IPS-18c (cell line): ENCODE measurements around the gene ZNF236.
"Not testable (repeated sequence)": the region's sequence is repeated elsewhere in the genome, so short reads cannot be mapped to it uniquely, and the experiment has no call there.

Experiments
- H3K4me3 ChIP-seq: 2 replicates; pipeline ENCODE4 v1.7.0; 2013; ENCODE audit warnings: low read depth, mild to moderate bottlenecking, low read length, moderate library complexity; ENCODE audit not compliant: insufficient read depth
- H3K9me3 ChIP-seq: one replicate; pipeline ENCODE4 v1.6.1; 2013; ENCODE audit warnings: mild to moderate bottlenecking, low read length, moderate library complexity; ENCODE audit not compliant: control insufficient read depth, insufficient read depth

The ZNF236 gene

DNA sequence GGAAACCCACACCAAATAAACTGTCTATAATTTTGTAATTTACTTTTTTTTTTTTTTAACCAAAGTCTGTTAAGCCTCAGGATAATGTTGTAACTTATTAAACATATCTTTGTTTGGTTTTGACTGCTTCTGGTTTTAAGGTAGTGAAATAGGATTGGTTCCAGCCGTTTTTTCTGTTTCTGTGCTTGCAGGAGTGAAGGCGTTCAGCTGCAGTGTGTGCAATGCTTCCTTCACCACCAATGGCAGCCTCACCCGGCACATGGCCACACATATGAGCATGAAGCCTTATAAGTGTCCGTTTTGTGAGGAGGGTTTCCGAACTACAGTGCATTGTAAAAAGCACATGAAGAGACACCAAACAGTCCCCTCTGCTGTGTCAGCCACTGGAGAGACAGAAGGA is 93.1 kb downstream of the ZNF236 start:
- Histone ChIP-seq H3K9me3 (no peaks in the 10 kb centered on the region), H3K4me3 (no peak overlapping the region)

DNA sequence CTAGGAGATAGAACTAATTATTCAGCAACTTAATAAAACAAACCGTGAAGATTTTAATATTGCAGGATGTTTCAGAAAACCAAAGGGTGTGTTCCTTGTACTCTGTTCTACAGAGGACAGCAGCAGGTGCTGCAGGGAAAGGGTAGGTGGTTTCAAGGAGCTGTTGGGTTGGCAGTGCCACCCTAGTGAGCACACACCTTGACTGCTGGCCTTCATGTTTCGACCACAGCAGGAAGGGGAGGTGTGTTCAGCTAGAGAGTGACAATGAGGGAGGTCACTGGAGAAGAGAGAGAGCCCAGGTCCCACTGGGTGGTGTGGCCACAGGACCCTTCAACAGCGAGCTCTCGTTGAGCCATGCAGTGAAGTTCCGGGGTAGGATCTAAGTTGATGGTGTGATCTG is 98.6 kb downstream of the ZNF236 start:
- no peak overlapping the region for H3K4me3 ChIP-seq
- H3K9me3 ChIP-seq = no peaks in the 10 kb centered on the region

DNA sequence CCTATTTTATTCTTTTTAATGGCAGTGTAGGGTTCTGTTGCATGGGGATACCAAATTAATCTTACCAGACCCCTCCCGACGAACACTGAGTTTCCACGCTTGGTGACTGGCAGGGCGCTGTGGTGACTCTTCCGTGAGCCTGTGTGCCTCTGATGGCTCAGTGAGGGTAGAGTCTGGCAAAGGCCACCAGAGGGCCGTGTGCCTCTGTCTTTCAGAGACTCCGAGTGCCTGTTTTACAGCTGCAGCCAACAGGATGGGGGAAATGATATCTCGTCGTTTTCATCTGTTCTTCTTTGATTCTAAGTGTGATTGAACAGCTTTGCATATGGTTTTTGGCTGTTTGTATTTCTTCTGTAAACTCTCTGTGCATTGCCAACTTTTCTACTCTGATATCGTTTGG is 99.8 kb downstream of the ZNF236 start:
- Histone ChIP-seq H3K4me3 (no peak overlapping the region), H3K9me3 (no peaks in the 10 kb centered on the region)

DNA sequence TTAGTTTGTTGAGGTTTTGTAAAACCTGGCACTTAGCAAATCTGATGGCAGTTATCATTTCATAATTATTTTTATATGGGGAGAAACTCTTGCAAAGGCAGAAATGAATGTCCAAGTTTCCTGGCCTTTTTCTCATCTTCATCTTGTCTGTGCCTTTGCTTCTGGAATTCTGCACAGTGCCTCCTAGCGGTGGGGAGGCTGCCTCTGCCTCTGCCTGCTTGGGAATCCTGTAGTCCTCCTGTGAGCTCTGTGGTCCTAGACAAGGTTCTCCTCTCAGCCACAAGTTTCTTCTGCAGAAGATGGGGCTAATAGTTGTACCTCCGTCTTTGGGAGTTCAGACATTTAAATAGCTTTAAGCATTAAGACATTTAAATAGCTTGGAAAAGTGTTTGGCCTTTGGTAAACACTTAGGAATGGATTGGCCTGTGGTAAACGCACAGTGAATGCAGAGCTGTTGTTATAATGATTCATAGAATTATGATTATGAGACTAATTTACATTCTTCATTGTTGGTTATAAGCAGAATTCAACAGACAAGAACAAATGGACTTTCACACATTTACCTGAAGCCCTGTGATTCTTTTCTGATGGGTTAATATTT is 101.2 kb downstream of the ZNF236 start:
- Histone ChIP-seq H3K4me3 (no peak overlapping the region), H3K9me3 (no peaks in the 10 kb centered on the region)

DNA sequence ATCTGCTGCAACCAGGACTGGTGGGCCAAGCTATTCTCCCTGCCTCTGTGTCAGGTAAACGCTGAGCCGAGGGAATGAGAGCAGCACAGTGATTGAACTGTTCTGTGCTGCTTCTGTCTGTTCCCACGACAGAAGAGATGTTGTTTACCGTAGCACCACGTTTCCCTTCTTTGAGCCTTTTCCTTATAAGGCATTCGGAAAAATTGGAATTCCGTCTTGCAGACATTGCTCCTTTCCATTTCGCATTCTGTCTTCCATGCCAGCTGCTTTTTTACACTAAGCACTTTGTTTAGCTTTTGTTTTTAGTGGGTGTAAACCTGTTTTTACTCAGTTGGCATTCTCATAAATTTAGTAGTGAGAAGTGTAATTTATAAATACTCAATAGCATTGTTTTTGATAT is 103.1 kb downstream of the ZNF236 start:
- Histone ChIP-seq H3K9me3 (no peaks in the 10 kb centered on the region), H3K4me3 (no peak overlapping the region)

DNA sequence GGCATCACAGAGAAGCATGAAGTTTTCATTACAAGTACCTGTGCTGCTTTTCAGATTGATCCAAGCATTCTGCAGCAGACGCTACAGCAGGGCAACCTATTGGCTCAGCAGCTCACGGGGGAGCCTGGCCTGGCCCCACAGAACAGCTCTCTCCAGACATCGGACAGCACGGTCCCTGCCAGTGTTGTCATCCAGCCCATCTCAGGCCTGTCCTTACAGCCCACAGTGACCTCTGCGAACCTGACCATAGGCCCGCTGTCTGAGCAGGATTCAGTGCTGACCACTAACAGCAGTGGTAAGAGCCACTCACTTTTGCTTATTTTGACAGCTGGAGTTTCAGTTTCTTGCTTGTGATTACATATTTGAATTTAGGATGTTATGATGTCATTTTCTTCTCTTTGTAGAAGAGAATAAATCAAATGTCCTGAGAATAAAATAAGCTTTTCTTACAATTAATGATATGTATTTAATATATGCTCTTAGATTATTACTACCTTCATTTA is 104.9 kb downstream of the ZNF236 start:
- H3K4me3 ChIP-seq = no peak overlapping the region
- H3K9me3 ChIP-seq = no peaks in the 10 kb centered on the region

DNA sequence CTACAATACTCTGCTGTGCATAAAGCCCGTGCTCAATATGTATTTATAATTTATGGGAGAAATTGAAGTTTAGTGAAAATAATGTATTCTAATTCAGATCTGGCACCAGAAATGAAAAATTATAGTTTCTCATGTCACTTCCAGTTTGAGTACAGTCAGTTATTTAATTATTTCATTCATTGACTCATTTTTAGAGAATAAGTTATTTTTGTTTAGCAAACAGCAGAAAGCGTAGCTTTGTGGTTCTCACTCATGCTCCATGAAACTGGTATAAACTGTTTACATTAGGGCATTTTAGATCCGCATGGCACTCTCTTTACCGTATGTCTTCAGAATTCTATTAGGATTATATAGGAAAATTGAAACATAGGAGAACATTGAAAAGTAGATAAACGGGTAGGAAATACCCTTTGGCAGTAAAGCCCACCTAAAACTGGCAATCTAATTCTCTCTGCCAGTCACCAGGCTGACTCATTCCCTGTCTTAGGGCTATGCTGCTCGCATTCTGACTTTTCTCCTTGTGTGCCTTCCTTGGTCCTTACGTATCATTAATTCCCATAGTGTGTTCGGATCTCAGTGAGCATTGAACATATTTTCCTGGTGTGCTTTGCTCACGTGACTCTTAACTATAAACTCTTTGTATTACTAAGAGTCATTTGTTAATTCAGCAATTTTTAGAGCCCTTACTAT is 106.0 kb downstream of the ZNF236 start:
- Histone ChIP-seq H3K4me3 (no peak overlapping the region), H3K9me3 (no peaks in the 10 kb centered on the region)

DNA sequence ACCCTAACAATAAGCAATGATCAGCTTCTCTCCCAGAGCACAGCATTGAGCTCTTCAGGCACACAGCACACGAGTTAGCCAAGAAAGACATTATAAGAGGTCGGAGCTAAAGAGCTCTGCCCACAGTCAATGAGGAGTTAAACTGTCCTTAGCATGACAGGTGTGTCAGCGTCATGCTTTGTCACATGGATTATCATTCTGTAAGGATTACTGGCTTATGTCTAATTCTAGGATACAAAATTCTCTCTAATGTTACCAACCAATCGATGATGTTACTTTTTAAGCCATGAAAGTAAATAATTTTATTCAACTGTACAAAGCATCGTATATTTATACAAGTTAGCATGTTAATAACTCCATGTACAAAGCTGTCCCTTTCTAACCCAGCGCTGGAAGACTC is 108.8 kb downstream of the ZNF236 start:
- H3K9me3 ChIP-seq = no peaks in the 10 kb centered on the region
- H3K4me3 ChIP-seq = no peak overlapping the region

DNA sequence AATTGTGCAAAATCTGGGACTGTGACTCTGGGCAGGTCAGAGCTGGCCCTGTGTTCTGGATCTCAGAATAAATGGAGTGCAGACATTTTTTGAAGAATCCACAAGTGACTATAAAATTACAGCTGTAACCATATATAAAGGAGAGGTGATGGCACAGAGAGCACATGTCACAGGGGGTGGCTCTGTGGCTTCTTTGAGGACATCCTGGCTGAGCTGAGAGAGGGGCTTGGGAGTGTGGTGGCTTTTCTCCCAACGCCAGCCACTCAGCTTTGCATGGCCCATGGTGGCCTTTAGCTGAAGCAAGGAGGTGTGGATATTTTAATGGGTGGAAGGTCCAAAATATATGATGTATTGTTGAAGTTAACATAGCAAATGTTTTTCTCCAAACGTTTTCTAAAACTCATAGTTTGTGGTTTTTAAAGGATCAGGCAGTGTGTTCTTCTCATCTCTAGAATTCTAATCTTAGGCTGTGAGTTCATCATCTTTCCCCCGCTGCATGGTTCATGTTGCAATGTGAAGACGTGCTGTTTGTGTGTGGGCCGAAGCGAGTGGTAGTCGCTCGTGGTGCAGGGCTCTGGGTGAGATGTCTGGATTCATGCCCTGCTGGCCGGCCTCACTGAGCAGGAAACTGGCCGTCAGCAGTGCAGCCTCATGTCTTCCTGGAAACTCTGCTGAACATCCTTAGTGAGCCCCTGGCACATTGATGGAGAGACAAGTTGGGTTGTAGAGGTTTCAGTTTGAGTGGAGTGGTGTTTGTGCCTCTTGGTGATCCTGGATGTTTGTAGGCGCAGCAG is 109.9 kb downstream of the ZNF236 start:
- H3K9me3 ChIP-seq = no peaks in the 10 kb centered on the region
- H3K4me3 ChIP-seq = no peak overlapping the region

DNA sequence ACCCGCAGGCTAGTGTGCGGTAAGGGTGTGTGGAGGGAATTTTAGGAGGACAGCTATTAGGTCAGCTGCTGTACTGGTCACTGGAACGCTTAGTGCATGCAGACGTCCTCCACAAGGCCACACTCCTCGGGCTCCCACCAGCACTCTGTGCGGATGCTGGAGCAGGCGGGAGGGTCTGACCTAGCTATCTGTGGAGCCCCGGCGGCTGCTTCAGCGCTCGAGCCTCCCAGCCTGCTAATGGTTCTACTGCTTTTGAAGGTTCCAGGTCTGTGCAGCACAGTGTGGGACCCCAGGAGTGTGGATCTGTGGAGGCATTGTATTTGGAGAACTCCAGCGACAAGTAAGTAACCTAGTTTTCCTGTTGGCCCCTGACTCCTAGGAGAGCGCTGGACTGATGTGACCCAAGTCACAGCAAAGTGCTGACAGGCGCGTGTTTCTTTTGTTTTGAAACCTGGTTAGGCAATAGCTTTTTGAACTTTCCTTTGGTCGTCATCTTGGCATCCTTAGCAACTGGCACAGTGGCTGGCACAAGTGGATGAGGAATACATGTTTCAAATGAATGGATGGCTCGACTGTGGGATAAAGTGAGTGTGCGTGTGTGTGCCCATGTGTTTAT is 113.5 kb downstream of the ZNF236 start:
- Histone ChIP-seq H3K9me3 (no peaks in the 10 kb centered on the region), H3K4me3 (no peak overlapping the region)

DNA sequence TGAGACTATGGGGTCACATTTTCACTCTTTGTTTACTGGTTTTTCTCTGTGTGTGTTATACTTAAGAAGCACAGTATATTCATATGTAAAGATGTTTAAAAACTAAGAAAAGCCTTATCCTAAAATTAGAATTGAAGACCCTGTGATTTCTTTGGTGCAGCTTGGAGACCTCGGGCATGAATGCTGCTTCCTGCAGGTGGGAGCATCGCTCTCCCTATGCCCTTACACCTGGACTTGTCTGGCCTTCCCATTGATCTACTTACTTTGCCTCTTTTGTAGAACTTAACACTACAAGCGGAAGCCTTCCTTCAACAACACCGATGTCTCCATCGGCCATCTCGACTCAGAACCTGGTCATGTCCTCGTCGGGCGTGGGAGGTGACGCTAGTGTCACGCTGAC is 114.5 kb downstream of the ZNF236 start:
- H3K4me3 ChIP-seq = no peak overlapping the region

DNA sequence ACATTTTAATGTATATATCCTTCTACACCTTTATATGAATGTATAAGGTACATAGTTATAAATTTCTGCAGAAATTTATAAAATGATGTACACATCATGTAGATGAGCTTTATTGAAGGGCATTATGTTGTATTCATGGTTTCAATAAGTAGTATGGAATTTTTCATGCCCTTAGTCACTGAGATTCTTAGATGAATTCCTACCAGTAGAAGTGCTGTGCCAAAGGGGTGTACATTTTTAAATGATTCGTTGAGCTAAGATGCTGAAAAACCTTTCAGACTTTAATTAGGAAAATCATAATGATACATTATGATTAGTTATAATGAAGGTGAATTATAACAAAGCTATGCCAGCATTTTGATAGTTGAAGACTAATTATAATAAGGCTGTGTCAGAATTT is 115.2 kb downstream of the ZNF236 start:
- Histone ChIP-seq H3K9me3 (no peaks in the 10 kb centered on the region), H3K4me3 (no peak overlapping the region)

More for the DNA sequence above, 114.5 kb downstream of the ZNF236 start:
- no peaks in the 10 kb centered on the region for H3K9me3 ChIP-seq

DNA sequence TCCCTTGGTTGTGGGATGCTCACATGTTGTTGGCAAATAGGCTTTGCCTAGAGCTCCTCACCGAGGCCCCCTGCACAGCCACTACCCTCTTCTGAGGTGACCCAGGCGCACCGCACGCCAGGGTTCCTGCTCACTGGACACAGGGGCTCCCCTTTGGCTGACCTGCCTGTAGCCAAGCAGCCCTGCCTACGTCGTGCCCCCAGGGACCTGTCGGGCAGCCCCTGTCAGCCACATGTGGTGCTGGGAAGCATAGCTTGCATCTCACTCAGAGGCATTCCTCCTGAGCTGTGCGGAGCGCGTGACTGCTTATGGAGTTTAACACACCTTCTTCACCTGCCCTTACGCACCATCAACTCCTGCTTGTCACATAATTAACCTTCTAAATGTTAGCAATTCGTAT is 116.3 kb downstream of the ZNF236 start:
- no peaks in the 10 kb centered on the region for H3K9me3 ChIP-seq

DNA sequence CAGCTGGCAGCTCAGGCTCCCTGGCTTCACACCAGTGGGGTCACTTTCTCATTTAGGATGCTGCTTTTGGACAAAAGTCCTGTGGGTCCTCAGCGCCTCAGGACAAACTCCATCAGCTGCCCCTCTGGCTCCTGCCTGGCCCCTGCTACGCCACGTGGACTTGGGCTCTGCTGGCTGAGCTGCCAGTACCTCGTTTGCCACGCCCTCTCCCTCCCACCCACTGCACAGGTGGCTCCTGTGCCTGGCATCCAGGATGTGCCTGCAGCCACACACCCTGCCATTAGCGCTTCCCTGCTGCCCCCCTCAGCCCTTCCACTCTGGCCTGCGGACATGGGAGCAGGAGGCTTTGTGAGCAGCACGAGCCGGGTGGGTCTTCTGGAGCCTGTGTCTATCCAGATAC is 118.9 kb downstream of the ZNF236 start:
- Histone ChIP-seq H3K9me3 (no peaks in the 10 kb centered on the region), H3K4me3 (no peak overlapping the region)

More for the DNA sequence above, 116.3 kb downstream of the ZNF236 start:
- H3K4me3 ChIP-seq = no peak overlapping the region

DNA sequence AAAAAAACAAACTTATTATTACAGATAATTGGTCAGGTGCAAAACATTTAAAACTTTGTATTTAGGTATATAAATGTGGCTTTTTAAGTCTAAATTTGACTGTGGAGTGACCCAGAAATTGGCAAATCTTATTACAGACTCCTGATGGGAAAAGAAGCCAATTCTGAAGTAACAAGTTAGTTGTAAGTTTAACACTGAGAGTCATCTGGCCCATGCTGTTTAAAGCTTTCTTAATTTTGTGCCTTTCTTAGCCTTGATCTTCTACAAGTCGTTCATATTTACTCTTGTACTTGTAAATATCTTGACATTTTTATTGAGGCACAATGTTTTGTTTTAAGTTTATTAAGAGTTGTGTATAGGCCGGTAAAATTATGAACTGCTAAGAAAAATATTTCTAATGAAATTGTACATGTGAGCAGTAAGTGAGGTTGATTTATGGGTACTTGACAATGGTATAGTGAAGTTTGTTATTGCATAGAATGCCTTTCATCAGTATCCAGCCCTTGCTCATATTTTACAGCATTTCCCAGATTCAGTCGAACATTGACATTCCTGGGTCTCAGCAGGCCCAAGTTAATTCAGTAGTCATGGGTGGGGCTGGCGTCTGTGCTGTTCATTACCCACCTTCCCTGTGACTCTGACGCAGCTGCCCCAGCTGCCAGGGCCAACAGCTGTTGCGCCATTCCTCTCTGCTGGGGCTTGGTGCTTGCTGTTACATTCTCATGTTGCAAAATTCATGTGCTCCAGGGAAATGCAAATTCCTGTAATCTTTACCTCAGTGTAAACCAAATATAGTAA is 121.4 kb downstream of the ZNF236 start:
- Histone ChIP-seq H3K9me3 (no peaks in the 10 kb centered on the region), H3K4me3 (no peak overlapping the region)

DNA sequence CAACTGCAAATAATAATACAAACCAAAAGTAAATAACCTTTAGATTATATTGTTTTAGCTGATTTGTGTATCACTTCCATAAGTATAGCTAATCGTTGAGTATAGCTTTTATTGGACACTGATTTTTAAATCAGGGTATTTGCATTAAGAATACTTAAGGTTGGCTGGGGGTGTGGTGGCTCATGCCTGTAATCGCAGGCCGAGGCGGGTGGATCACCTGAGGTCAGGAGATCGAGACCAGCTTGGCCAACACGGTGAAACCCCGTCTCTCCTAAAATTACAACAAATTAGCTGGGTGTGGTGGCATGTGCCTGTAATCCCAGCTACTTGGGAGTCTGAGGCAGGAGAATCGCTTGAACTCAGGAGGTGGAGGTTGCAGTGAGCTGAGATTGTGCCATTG is 122.0 kb downstream of the ZNF236 start:
- not testable (repeated sequence) for H3K4me3 ChIP-seq, H3K9me3 ChIP-seq

DNA sequence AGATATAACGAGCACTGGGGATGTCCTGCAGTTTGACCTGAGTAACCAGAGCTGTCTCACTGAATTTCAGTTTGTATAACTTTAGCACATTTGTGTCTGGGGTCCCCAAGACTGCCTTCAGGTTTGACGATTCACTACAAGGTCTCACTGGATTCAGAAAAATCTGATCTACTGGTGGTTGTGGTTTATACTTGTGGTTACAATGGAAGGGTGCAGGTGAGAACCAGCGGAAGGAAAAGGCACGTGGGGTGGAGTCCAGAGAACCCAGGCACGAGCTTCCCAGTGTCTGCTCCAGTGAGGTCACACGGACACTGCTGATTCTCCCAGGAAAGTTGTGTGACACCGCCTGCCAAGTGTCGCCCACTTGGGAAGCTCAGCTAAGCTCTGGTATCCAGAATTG is 126.0 kb downstream of the ZNF236 start:
- Histone ChIP-seq H3K4me3 (no peak overlapping the region), H3K9me3 (no peaks in the 10 kb centered on the region)
